ENCODE results near the gene OR4D2.
"Not testable (repeated sequence)": the region's sequence is repeated elsewhere in the genome, so short reads cannot be mapped to it uniquely, and the experiment has no call there.

Gene OR4D2
- total RNA-seq = 0 reads per million in 2 donors

DNA sequence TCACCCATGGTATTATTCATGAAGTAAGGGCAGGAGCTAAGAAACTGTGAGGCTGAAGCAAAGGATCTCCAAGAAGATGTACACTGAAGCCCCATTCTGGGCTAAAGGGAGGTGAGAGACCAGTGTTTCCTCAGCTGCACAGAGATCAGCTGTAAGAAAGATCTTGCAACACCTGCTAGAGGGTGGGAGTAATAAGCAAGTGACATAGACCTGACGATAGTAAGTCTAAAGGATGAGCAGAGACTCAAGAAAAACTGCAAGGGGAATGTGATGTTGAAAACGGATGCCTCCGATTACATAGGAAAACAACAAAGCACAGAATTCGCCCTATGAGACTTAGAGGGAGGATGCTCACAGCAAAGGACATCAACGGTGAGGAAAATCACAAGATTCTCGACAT lies at the start of gene OR4D2:
OR4D2 (plus strand) TSS at position 301 of the 400 bp plus-strand sequence. CDS start 2,674 bp downstream, outside the sequence.
- DNase-seq = no peak

DNA sequence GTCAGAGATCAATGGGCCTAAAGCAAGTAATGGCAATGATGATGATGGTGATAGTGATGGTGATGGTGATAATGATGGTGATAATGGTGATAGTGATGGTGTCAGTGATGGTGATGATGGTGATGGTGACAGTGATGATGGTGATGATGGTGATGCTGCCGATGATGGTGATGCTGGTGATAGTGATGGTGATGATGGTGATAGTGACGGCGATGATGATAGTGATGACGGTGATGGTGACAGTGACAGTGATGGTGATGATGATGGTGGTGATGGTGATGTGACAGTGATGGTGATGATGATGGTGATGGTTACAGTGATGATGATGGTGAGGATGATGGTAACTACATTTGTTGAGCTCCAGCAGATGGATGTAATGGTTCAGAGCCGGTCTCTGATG lies 49.4 kb upstream of the OR4D2 start:
- no peak for DNase-seq

GRCh38 chr17:58119491-58119890 lies 47.3 kb upstream of the OR4D2 start:
- no peak for DNase-seq

DNA sequence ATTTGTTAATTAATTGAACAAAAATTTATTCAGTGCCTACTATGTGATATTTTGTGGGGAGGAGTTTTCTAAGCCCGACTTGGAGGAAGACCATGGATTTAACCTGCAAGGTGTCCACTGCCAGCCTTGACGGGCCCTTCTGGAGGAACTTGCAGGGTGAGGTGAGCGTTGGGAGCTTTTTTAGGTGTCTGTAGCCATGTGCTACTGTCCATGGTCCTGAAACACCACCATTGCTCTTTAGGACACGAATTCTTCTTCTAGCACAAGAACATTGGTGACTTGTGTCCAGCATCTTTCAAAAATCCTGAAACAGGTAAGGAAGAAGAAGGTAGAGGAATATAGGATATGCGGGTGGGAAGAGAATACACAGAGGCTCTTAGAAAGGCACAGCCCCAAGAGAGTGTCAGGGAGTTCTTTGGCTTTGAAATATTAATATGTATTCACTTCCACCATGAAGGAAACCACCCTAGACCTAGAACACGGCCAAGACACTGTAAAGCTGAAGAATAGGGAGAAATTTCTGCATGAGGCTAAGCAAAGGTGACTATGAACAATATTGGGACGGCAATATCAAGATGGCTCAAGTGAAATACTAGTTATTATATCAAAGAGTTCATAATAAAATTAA lies 46.5 kb upstream of the OR4D2 start:
- DNase-seq = peak; percentile 37

DNA sequence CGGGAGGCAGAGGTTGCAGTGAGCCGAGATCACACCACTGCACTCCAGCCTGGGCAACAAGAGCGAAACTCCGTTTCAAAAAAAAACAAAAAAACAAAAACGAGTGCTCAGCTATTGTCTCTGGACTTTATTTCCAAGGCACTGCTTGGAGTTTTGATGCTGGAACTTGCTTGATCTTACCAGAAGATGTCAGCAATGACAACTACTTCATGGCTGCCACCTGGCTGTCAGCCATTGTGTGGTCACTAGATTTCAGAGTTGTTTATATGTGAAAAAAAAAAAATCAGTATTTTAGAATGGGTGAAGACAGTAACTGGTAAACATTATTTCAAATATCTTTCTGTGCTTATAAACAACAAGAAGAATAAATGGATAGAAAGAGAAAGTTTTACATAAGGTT lies 44.9 kb upstream of the OR4D2 start:
- peak; percentile 9 for DNase-seq

DNA sequence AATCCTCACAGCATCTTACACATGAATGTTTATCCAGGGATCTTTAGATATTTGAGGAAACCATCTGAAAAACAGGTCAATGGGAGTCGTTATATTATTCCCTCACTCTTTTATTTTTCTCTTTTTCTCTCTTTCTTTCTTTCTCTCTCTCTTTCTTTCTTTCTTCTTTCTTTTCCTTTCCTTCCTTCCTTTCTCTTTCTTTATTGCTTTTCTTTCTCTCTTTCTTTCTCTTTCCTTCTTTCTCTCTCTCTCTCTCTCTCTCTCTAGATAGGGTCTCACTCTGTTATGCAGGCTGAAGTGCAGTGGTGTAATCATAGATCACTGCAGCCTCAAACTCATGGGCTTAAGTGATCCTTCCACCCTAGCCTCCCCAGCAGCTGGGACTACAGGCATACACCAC lies 38.9 kb upstream of the OR4D2 start:
- no peak for DNase-seq

DNA sequence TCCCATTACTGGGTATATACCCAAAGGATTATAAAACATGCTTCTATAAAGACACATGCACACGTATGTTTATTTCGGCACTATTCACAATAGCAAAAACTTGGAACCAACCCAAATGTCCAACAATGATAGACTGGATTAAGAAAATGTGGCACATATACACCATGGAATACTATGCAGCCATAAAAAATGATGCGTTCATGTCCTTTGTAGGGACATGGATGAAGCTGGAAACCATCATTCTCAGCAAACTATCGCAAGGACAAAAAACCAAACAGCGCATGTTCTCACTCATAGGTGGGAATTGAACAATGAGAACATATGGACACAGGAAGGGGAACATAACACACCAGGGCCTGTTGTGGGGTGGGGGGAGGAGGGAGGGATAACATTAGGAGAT lies 34.1 kb upstream of the OR4D2 start:
- DNase-seq = not testable (repeated sequence)

DNA sequence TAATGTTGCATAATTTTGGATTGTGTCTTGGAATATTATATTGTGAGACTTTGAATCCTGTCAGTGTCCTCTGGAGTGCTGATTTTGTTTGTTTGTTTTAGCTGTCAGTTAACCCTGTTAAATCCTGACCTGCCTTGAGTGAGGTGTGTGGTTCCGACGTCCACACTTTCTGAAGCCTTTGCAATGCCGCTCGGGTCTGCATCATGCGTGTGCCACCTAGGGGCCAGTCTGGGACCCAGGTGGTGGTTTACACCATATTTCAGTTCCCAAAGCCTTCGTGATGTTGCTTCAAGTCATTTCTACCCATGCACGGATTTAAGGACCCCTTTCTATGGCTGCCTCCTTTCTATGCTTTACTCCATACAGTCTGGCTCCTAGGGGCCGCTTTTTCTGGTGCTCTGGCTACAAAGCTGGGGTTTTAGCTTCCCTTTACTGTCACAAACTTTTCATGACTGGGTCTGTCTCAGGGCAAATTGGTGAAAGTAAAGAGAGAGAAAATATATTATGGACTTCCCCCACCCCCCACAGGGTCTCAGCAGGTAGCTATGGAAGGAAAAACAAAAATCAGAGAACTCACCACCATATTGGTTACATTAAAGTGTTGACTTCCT lies 30.0 kb upstream of the OR4D2 start:
- no peak for DNase-seq

- DNase-seq = no peak
Observed at GRCh38 chr17:58141505-58141904, 25.3 kb upstream of the OR4D2 start.

DNA sequence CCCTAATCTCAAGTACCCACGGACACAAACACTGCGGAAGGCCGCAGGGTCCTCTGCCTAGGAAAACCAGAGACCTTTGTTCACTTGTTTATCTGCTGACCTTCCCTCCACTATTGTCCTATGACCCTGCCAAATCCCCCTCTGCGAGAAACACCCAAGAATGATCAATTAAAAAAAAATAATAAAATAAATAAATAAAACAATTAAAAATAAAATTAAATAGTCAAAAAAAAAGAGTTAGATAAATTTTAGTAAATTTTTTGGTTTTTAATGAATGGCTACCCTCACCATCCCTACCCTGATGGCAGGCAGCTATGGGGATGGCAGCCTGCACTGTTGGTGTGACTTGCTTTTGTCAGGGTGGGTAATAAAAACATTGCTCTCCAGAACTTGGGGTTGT lies 23.4 kb upstream of the OR4D2 start:
- not testable (repeated sequence) for DNase-seq

- DNase-seq = no peak
Observed at GRCh38 chr17:58144801-58145200, 22.0 kb upstream of the OR4D2 start.

DNA sequence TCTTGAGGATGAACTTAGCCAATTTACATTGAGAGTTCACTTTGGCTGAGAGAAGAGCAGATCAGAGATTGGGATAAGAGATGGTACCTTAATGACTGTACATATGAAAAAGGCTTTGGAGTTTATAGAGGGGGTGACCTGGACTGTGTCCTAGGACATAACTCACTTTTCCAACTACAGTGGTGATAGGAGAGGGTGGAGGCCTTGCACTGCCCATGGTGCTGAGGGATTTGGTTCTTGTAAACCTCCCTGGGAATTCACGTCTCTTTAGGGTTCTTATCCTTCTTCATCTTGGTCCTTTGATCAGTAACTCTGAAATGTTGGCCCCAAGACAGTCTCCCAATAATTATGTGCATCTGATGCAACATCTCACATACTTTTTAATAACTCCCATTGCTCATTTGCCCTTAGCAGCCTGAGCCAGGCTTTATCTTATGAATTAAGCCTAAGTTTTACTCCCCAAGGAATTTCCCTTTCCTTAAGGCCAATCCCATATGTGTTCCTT lies 18.8 kb upstream of the OR4D2 start, which contains the start of gene OR4D1:
OR4D1 (plus strand) TSS at position 455 of the 505 bp plus-strand sequence. CDS start 6,770 bp downstream, outside the sequence.
- no peak for DNase-seq

DNA sequence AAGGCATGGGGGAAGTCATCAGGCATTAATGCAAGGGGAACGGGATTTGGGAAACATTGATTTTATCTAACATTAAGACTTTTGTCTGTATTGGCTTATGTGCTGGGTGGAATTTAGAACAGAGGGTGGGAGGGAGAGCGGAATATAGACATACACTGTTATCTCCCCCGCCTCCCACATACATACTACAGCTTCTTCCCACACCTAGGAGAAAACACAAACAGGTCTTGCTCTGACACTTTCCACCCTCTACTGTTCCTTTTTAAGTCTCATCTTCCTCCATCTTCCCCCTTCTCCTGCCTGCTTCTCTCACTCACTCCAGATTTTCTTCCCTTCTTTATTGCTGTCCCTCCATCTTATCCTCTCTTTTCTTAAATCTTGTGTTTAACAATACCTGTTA lies 18.2 kb upstream of the OR4D2 start:
- DNase-seq = no peak

DNA sequence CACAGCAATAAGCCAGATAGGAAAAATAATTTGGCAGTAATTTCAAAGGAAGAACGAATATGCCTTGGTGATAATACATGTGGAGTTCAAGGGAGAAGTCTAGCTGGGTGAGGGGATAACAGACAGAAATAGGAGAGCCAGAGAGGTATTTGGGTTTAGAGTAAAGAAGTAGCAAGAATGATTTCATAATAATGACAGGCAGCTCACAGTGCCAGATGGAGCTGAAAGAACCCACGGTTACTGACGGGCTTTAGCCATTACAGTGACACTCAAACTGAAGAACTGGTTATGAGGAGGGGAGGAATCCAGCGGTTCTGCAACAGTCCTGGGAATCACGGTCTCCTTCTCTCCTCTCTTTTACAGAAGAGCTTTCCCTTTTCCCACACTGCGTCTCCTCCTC lies 16.4 kb upstream of the OR4D2 start:
- no peak for DNase-seq

- peak; percentile 41 for DNase-seq
Observed at GRCh38 chr17:58153046-58153445, 13.7 kb upstream of the OR4D2 start.

DNA sequence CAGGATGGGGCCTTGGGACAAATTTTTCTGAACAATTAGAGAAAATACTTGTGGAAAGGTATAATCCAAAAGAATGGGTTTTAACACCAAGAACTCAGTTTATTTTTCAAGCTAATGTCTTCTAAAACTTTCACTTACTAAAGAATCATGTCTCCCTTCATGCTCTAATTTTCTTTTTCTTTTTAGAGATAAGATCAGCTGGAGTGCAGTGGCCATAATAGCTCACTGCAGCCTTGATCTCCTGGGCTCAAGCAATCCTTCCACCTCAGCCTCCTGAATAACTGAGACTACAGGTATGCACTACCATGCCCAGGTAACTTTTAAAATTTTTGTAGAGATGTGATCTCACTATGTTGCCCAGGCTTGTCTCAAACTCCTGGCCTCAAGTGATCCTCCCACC lies 13.1 kb upstream of the OR4D2 start:
- no peak for DNase-seq

- peak; percentile 36 for DNase-seq
Observed at GRCh38 chr17:58156839-58157803, 9.7 kb upstream of the OR4D2 start.

DNA sequence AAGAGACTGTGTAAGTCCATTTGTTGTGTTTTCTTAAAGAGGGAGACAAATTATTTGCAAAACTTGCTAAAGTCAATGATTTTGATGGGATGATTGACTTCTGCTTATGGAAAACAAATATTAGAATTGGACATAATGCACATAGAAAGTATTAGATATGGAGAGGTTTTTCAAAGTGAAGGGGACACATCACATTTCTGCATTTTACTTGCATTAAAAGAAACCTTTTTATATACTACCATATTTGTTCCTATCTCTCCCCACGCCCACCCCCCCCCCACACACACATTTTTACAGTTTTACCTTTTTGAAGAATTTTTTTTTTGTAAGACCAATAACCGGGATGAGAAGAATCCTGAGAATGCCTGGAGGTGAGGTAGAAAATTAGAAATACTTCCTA lies 8.6 kb upstream of the OR4D2 start:
- DNase-seq = no peak

DNA sequence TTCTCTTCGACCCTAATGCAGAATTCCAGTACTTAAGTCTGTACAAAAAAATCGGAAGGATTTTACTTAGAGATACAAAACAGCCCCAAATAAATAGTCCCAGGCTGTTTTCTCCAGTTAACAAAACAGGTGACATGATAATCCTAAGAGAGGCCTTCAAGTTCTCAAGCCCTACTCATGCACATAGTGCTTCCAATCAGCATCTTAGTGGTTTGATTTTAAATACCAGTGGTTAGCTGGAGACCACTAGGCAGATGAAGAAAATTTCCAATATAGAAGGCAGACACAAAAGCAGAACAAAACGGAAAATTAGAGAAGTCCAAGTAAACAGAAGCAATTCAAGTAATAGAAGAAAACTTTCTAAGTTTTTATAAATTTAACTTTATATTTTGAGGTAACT lies 5.2 kb upstream of the OR4D2 start:
- DNase-seq = no peak

GRCh38 chr17:58165981-58166380 lies 801 bp upstream of the OR4D2 start:
- no peak for DNase-seq

- DNase-seq = no peak
Observed at GRCh38 chr17:58170622-58171021, 3.8 kb downstream of the OR4D2 start.

GRCh38 chr17:58172369-58173071 lies 5.7 kb downstream of the OR4D2 start:
- no peak for DNase-seq

- no peak for DNase-seq
Observed at GRCh38 chr17:58174871-58175270, 8.1 kb downstream of the OR4D2 start.

Measured in T-helper 9 cell (primary cell).